ENCODE data around the gene PSD. TPM values are rescaled to one million over a fixed set of nuclear protein-coding genes. Genes with fewer than 3 reads are reported as not detected.
A peak's percentile ranks its signal among the peaks of the same experiment; 100 is the strongest.

The PSD gene
- total RNA-seq, 1 donor from 2014 or later: 106 TPM

GRCh38 chr10:102404361-102405107 is 14.1 kb downstream of the PSD start:
- no peak for DNase-seq (ENCODE audit: low spot score)

- no peak for DNase-seq (ENCODE audit: low spot score)
These were observed 15.5 kb downstream of the PSD start for GRCh38 chr10:102403115-102403514.

DNA sequence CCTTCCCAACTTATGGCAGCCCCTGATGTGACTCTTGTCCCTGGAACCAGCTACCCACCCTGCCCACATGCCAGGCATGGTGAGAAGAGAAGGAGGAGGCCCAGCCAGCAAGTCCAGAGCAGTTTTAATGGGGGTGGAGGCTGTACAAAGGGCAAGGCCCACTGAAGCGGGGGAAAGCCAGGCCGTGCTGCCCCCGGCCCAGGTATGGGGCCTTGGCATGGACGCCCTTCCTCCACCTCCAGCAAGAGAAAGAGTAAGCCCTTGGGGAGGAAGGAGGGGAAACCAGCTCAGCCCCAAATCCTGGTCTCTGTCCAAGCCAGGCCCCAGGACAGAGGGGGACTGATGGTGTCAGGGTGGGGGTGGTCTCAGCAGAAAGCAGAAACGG is 16.1 kb downstream of the PSD start:
- DNase-seq (ENCODE audit: low spot score): no peak

DNA sequence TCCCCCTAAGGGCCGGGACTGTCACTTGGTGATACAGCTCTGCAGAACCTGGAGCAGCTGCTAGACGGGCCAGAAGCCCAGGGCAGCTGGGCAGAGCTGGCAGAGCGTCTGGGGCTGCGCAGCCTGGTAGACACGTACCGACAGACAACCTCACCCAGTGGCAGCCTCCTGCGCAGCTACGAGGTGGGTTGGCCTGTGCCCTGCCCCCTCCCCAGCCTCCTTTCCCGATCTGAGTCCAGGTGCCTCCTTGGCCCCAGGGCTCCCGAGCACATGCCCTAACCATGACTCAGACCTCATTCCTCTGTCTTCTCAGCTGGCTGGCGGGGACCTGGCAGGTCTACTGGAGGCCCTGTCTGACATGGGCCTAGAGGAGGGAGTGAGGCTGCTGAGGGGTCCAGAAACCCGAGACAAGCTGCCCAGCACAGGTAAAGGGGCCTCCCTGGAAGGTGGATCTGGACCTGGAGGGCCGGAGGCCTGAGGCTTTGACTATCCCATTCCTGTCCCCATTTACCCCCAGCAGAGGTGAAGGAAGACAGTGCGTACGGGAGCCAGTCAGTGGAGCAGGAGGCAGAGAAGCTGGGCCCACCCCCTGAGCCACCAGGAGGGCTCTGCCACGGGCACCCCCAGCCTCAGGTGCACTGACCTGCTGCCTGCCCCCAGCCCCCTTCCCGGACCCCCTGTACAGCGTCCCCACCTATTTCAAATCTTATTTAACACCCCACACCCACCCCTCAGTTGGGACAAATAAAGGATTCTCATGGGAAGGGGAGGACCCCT is 16.7 kb downstream of the PSD start:
- DNase-seq (ENCODE audit: low spot score): no peak

DNA sequence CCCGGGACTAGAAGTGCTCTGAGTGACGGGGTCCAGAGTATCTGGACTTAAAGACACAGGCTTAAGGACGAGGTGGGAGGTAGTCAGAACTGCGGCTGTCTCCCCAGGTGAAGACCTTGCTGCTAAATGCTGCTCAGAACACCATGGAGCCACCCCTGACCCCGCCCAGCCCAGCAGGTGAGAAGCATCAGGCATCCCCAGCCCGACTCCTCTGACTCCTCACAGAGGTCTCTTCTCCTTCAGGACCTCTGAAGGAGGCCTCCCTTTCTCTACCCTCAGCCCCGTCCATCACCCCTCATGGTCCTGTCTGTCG is 17.3 kb downstream of the PSD start:
- DNase-seq (ENCODE audit: low spot score): no peak

DNA sequence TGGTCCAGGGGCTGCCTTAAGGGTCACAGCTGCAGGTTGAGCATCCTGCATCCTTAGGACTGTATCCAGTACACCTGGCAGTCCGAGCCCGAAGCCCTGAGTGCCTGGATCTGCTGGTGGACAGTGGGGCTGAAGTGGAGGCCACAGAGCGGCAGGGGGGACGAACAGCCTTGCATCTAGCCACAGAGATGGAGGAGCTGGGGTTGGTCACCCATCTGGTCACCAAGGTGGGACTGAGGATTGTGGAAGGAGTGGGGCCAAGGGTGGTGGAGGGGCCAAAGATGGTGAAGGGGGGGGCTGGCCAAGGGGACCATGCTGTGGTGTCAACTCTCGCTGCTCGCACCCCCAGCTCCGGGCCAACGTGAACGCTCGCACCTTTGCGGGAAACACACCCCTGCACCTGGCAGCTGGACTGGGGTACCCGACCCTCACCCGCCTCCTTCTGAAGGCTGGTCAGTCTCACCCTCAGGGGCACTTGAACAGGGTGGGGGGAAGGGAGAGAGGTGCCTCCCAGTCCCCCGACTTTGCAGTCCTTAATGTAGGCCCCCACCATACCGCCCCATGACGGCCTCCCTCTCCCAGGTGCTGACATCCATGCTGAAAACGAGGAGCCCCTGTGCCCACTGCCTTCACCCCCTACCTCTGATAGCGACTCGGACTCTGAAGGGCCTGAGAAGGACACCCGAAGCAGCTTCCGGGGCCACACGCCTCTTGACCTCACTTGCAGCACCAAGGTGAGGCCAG is 17.8 kb downstream of the PSD start:
- no peak for DNase-seq (ENCODE audit: low spot score)

GRCh38 chr10:102400076-102400475 is 18.5 kb downstream of the PSD start:
- no peak for DNase-seq (ENCODE audit: low spot score)

DNA sequence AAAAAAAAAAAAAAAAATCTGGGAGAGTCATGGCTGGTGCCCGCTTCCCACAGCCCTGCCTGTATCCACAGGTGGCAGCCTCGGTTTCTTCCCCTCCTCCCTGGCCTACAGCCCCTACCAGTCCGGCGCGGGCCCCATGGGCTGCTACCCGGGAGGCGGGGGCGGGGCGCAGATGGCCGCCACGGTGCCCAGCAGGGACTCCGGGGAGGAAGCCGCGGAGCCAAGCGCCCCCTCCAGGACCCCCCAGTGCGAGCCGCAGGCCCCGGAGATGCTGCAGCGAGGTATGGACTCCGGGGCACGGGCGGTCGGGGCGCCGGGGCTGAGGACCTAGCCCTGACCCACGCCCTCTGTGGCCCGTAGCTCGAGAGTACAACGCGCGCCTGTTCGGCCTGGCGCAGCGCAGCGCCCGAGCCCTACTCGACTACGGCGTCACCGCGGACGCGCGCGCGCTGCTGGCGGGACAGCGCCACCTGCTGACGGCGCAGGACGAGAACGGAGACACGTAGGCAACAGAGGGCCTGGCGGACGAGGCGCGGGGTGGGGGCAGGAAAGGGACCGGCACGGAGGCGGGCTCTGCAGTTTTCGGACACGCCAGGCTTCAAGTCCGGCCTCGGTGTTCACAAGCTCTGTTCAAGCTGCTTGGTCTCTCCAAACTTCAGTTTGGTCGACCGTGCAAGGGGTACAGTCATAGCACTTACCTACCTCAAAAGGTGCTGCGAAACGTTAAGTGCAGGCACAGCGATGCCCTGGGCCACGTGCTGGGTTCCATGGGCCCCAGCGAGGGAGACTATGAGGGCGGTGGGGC is 19.2 kb downstream of the PSD start:
- DNase-seq (ENCODE audit: low spot score): peak; percentile 92

- no peak for DNase-seq (ENCODE audit: low spot score)
These were observed 20.2 kb downstream of the PSD start for GRCh38 chr10:102398172-102399020.

DNA sequence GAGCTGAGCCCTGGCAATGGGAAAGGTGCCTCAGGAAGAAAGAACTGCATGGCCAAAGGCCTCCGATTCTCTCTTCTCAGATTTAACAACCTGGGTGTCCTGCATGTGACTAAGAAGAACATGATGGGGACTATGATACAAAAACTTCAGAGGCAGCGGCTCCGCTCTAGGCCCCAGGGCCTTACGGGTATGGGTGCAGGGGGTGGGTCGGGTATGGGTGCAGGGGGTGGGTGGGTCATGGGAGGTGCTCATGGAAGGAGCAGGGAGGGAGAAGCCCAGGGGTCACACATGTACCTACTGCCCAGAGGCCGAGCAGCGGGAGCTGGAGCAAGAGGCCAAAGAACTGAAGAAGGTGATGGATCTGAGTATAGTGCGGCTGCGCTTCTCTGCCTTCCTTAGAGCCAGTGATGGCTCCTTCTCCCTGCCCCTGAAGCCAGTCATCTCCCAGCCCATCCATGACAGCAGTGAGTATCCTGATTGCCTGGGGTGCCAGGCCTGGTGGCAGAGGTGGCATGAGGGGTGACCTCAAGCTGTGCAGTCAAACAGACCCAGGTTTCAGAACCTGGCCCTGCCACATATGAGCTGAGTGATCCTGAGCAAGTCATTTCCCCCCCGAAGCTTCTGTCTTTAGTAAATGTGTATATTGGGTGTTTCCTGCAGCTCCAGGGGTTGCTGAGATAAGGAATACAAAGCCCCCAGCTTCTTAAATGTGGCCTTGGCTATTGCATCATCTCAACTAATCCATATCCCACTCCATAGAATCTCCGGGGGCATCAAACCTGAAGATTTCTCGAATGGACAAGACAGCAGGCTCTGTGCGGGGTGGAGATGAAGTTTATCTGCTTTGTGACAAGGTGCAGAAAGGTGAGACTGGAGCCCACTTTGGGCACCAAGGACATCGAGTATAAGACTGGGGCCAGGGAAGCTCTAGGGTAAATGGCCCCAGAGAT is 21.1 kb downstream of the PSD start:
- no peak for DNase-seq (ENCODE audit: low spot score)

DNA sequence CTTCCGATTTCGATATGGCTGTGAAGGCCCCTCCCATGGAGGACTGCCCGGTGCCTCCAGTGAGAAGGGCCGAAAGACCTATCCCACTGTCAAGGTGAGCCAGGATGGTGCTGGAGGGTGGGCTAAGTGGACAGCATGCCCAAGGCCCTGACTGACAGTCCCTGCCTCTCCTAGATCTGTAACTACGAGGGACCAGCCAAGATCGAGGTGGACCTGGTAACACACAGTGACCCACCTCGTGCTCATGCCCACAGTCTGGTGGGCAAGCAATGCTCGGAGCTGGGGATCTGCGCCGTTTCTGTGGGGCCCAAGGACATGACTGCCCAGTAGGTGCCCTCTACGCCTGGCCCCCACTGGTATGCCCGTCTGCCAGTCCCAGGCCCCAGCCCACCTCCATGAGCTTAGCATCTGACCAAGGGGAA is 21.8 kb downstream of the PSD start:
- no peak for DNase-seq (ENCODE audit: low spot score)

DNA sequence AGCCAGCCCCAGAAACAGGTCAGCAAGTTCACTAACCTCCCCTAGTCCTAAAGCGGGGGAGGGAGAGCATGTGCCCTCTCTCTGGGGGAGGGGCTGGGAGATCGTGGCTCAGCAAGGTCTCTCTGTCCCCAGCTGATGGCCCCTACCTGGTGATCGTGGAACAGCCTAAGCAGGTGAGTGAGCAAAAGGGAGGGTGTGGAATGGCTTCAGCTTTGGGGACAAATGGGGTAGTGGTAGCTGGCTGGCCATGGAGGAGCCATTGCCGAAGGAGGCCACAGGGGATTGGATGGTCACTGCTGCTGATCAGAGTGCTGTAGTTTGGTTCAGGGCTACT is 22.3 kb downstream of the PSD start:
- no peak for DNase-seq (ENCODE audit: low spot score)

DNA sequence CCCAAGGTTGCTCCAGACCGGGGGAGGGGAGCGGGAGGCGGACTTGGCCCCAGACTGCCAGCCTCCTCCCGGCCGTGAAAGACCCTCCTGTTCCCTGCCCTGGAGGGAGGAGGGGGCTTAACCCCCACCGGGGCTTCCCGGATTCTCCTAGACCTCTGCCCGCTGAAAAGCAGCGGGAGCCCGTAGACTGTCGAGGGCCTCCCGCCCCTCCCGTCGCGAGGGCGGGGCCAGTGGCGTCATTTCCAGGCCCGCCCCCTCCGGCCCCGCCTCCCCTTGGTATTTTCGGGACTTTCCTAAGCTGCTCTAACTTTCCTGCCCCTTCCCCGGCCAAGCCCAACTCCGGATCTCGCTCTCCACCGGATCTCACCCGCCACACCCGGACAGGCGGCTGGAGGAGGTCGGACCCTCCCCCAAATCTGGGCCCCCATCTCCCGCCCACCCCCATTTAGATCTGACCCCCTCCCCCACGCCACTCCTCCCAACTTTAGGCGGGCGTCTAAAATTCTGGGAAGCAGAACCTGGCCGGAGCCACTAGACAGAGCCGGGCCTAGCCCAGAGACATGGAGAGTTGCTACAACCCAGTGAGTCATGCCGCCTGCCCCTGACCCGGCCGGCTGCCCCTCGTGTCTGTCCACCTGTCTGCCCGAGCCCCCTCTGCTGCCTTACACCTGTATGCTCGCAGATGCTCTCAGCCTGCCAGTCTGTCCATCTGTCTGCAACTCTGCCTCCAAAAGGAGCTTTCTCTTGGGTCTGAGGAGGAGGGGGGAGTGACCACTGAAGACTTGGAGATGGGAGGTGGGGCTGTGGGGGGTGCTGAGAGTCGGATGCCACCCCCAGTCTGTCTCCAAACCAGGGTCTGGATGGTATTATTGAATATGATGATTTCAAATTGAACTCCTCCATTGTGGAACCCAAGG is 22.9 kb downstream of the PSD start, which contains the start of gene NFKB2:
Gene NFKB2, plus strand, starts transcription at position 306 of the 917 bp plus-strand sequence. Its CDS starts 255 bp downstream, at position 561.
- DNase-seq (ENCODE audit: low spot score): peak; percentile 87

GRCh38 chr10:102394801-102395399 is 23.7 kb downstream of the PSD start:
- DNase-seq (ENCODE audit: low spot score): no peak

DNA sequence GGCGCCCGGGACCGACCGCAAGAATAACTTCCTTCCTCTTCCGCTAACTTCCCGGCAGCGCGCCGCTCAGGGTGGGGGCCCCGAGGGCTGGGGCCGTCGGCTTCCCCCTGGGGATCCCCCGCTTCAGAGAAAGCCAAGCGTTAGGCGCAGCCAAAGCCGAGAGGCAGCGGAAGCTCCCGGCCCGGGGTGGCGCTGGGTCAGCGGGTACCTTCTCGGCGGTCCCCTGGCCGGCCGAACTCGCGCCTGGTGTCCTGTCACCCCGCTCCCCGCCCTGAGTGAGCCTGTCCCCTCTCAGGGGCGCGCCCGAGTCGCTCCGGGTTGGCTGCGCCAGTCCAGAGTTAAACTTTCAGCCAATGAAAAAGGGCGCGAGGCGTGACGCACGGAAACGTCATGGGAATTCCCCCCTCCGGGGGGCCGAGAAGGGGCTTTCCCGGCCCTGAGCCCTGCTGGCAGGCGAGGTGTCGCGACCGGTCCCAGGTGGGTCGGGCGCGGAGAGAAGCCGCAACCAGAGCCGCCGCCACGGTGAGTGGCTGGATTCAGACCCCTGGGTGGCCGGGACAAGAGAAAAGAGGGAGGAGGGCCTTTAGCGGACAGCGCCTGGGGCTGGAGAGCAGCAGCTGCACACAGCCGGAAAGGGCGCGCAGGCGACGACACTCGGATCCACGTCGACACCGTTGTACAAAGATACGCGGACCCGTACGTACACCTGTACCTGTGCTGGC is 24.3 kb downstream of the PSD start:
- DNase-seq (ENCODE audit: low spot score): peak; percentile 94

GRCh38 chr10:102393411-102394078 is 25.0 kb downstream of the PSD start:
- no peak for DNase-seq (ENCODE audit: low spot score)

DNA sequence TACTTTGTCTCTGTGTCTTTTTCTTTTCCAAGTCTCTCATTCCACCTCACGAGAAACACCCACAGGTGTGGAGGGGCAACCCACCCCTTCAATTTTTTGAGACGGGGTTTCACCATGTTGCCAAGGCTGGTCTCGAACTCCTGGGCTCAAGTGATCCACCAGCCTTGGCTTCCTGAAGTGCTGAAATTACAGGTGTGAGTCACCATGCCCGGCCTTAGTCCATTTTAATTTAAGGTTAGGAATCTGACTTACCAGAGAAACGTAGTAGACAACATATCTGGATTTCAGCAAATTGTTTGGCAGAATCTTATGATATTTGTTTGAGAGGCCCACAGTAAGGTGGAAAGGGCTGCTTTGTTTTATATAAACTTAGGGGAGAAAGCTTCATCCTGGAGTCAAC is 26.3 kb downstream of the PSD start:
- no peak for DNase-seq (ENCODE audit: low spot score)
